ENCODE measurements around the gene ANTXR2. TPM values are rescaled to one million over a fixed set of nuclear protein-coding genes. Genes with fewer than 3 reads are reported as not detected.

The ANTXR2 gene
- total and polyA plus RNA-seq, 9 of the 15 experiments (the other 6 are each of a cell fraction or from before 2014, with no cell fraction given): 10.1 to 83.8 (median 60.3) TPM

DNA sequence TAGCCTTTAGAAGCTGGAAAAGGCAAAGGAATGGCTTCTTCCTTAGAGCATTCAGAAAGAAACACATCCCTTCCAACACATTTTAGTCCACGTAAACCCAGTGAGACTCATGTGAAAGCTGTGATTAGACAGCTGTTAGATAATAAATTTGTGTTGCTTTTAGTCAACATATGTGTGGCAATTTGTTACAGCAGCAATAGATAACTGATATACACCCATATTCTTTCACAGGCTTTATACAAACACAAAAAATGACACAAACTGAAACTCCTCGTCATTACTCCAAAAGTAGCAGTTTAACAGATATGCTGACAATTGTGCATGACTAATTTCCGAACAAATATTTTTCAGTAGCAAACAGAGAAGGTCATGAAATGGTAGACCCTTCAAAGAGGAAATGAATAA is 65.3 kb downstream of the ANTXR2 start (continued):
- TF ChIP-seq TCFL5 (CRISPR knock-in tag; conservative IDR thresholded peaks at IDR 0.05) (0 out of 2 replicates have a peak, but pooled peaks have one; percentile 26), ZNF253 (CRISPR knock-in tag; conservative IDR thresholded peaks at IDR 0.05) (no peak), C11orf30 (IDR thresholded peaks at IDR 0.05; ENCODE audit: low read depth) (no peak), NR4A1 (CRISPR knock-in tag; IDR thresholded peaks at IDR 0.05) (no peak), NR4A1 (tag; IDR thresholded peaks at IDR 0.05) (peak; percentile 73; the same call in 1 of the 2 replicates), ZNF77 (CRISPR knock-in tag; IDR thresholded peaks at IDR 0.05) (no peak), ZNF384 (IDR thresholded peaks at IDR 0.05; ENCODE audit: low read depth, low read length) (no peak), TFAM (CRISPR knock-in tag; conservative IDR thresholded peaks at IDR 0.05) (no peak), ZNF324 (CRISPR knock-in tag; IDR thresholded peaks at IDR 0.05) (no peak), ELF2 (CRISPR knock-in tag; IDR thresholded peaks at IDR 0.05) (no peak), CBX3 (IDR thresholded peaks at IDR 0.05; ENCODE audit: borderline replicate concordance in 1 of 2, low read length in 2 of 2) (no peak), ZNF589 (CRISPR knock-in tag; IDR thresholded peaks at IDR 0.05; ENCODE audit: low read depth) (peak; percentile 77; the same call in 1 of the 2 replicates), GATAD2B (IDR thresholded peaks at IDR 0.05; ENCODE audit: borderline replicate concordance) (no peak)
- TF ChIP-seq, protein P1, sequence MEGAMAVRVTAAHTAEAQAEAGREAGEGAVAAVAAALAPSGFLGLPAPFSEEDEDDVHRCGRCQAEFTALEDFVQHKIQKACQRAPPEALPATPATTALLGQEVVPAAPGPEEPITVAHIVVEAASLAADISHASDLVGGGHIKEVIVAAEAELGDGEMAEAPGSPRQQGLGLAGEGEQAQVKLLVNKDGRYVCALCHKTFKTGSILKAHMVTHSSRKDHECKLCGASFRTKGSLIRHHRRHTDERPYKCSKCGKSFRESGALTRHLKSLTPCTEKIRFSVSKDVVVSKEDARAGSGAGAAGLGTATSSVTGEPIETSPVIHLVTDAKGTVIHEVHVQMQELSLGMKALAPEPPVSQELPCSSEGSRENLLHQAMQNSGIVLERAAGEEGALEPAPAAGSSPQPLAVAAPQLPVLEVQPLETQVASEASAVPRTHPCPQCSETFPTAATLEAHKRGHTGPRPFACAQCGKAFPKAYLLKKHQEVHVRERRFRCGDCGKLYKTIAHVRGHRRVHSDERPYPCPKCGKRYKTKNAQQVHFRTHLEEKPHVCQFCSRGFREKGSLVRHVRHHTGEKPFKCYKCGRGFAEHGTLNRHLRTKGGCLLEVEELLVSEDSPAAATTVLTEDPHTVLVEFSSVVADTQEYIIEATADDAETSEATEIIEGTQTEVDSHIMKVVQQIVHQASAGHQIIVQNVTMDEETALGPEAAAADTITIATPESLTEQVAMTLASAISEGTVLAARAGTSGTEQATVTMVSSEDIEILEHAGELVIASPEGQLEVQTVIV (CRISPR knock-in tag; IDR thresholded peaks at IDR 0.05; ENCODE audit: borderline replicate concordance): no peak
- TF ChIP-seq, protein P2, sequence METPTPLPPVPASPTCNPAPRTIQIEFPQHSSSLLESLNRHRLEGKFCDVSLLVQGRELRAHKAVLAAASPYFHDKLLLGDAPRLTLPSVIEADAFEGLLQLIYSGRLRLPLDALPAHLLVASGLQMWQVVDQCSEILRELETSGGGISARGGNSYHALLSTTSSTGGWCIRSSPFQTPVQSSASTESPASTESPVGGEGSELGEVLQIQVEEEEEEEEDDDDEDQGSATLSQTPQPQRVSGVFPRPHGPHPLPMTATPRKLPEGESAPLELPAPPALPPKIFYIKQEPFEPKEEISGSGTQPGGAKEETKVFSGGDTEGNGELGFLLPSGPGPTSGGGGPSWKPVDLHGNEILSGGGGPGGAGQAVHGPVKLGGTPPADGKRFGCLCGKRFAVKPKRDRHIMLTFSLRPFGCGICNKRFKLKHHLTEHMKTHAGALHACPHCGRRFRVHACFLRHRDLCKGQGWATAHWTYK (CRISPR knock-in tag; IDR thresholded peaks at IDR 0.05): peak; percentile 33; the same call in 1 of the 2 replicates
- TF ChIP-seq, protein P3, sequence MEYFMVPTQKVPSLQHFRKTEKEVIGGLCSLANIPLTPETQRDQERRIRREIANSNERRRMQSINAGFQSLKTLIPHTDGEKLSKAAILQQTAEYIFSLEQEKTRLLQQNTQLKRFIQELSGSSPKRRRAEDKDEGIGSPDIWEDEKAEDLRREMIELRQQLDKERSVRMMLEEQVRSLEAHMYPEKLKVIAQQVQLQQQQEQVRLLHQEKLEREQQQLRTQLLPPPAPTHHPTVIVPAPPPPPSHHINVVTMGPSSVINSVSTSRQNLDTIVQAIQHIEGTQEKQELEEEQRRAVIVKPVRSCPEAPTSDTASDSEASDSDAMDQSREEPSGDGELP (CRISPR knock-in tag; IDR thresholded peaks at IDR 0.05; ENCODE audit: borderline replicate concordance): no peak

All from K562 (cell line).